ENCODE data around the gene RNF166.

The RNF166 gene

GRCh38 chr16:88739139-88739976 is 33.1 kb upstream of the RNF166 start:
- no peak for DNase-seq (ENCODE audit: low read depth)

GRCh38 chr16:88738151-88739084 is 32.2 kb upstream of the RNF166 start:
- no peak for DNase-seq (ENCODE audit: low read depth)

- DNase-seq (ENCODE audit: low read depth) = peak; percentile 51
These were observed 31.3 kb upstream of the RNF166 start for GRCh38 chr16:88737298-88738150.

- DNase-seq (ENCODE audit: low read depth) = no peak
These were observed 30.3 kb upstream of the RNF166 start for GRCh38 chr16:88736496-88736895.

- DNase-seq (ENCODE audit: low read depth) = no peak
These were observed 29.9 kb upstream of the RNF166 start for GRCh38 chr16:88736088-88736487.

- DNase-seq (ENCODE audit: low read depth) = no peak
These were observed 29.4 kb upstream of the RNF166 start for GRCh38 chr16:88735616-88736015.

- DNase-seq (ENCODE audit: low read depth) = no peak
These were observed 28.9 kb upstream of the RNF166 start for GRCh38 chr16:88735121-88735520.

- DNase-seq (ENCODE audit: low read depth) = no peak
These were observed 28.1 kb upstream of the RNF166 start for GRCh38 chr16:88734361-88734728.

GRCh38 chr16:88733630-88734360 is 27.6 kb upstream of the RNF166 start:
- DNase-seq (ENCODE audit: low read depth) = no peak

GRCh38 chr16:88732961-88733294 is 26.7 kb upstream of the RNF166 start:
- no peak for DNase-seq (ENCODE audit: low read depth)

GRCh38 chr16:88732172-88732960 is 26.2 kb upstream of the RNF166 start:
- no peak for DNase-seq (ENCODE audit: low read depth)

GRCh38 chr16:88731699-88732098 is 25.5 kb upstream of the RNF166 start:
- no peak for DNase-seq (ENCODE audit: low read depth)

GRCh38 chr16:88730632-88731607 is 24.7 kb upstream of the RNF166 start:
- DNase-seq (ENCODE audit: low read depth) = no peak

GRCh38 chr16:88727871-88728270 is 21.7 kb upstream of the RNF166 start:
- DNase-seq (ENCODE audit: low read depth) = no peak

GRCh38 chr16:88726981-88727380 is 20.8 kb upstream of the RNF166 start:
- no peak for DNase-seq (ENCODE audit: low read depth)

GRCh38 chr16:88726408-88726749 is 20.2 kb upstream of the RNF166 start:
- no peak for DNase-seq (ENCODE audit: low read depth)

GRCh38 chr16:88725609-88726407 is 19.6 kb upstream of the RNF166 start:
- DNase-seq (ENCODE audit: low read depth) = no peak

GRCh38 chr16:88724855-88725555 is 18.8 kb upstream of the RNF166 start:
- no peak for DNase-seq (ENCODE audit: low read depth)

Measured in T-helper 22 cell (primary cell).